CD4-positive, CD25-positive, alpha-beta regulatory T cell (primary cell): Measurements from ENCODE around the gene CCDC88C. TPM values are rescaled to one million over a fixed set of nuclear protein-coding genes. Genes with fewer than 3 reads are reported as not detected.

Source experiments
- ATAC-seq, 2 donors: fragments of 150-1000 bp; cut with Tn5 transposase; one replicate each; pipeline ENCODE4 v1.10.0; 2021; ENCODE audit warnings: low read depth in 2 of 2, moderate number of reproducible peaks in 2 of 2, moderate library complexity in 1 of 2
- DNase-seq, 3 donors: peaks; one replicate each; pipeline versions ENCODE4 v3.0.0 to v3.0.0-alpha.2; 2012 to 2022; ENCODE audit warnings: mixed read lengths in 1 of 3
- H3K27ac ChIP-seq: one replicate; pipeline ENCODE4 v1.7.0; 2013; ENCODE audit warnings: mild to moderate bottlenecking, low read length; ENCODE audit not compliant: insufficient read depth, poor library complexity, severe bottlenecking
- H3K27me3 ChIP-seq: one replicate; pipeline ENCODE4 v1.7.0; 2013; ENCODE audit warnings: low read length; ENCODE audit not compliant: control insufficient read depth, insufficient read depth
- H3K36me3 ChIP-seq: one replicate; pipeline ENCODE4 v1.7.0; 2013; ENCODE audit warnings: mild to moderate bottlenecking, low read length, moderate library complexity; ENCODE audit not compliant: control insufficient read depth, insufficient read depth
- H3K4me1 ChIP-seq: 2 replicates; pipeline ENCODE4 v1.7.0; 2013; ENCODE audit warnings: mild to moderate bottlenecking, low read length; ENCODE audit not compliant: insufficient read depth, control insufficient read depth, poor library complexity, severe bottlenecking
- H3K4me3 ChIP-seq: one replicate; pipeline ENCODE4 v1.7.0; 2013; ENCODE audit warnings: low read depth, mild to moderate bottlenecking, low read length, moderate library complexity
- H3K9me3 ChIP-seq, 2 experiments: 1 replicate in 1 of 2; 2 replicates in 1 of 2; pipeline ENCODE4 v1.7.0; 2013; ENCODE audit warnings: low read length in 2 of 2, mild to moderate bottlenecking in 1 of 2, moderate library complexity in 1 of 2; ENCODE audit not compliant: control insufficient read depth in 2 of 2
- H3K27ac Mint-ChIP-seq, 3 donors: one replicate each; pipeline ENCODE4 v1.8.0; 2020 to 2022; ENCODE audit warnings: mild to moderate bottlenecking in 3 of 3, mixed read lengths in 3 of 3, moderate library complexity in 2 of 3
- H3K27me3 Mint-ChIP-seq: one replicate; pipeline ENCODE4 v1.8.0; 2022; ENCODE audit warnings: mild to moderate bottlenecking, mixed read lengths
- H3K36me3 Mint-ChIP-seq: one replicate; pipeline ENCODE4 v1.8.0; 2020; ENCODE audit warnings: mixed read lengths
- H3K4me1 Mint-ChIP-seq, 4 donors: one replicate each; pipeline ENCODE4 v1.8.0; 2020 to 2022; ENCODE audit warnings: mixed read lengths in 4 of 4, mild to moderate bottlenecking in 1 of 4
- H3K4me3 Mint-ChIP-seq, 4 donors: one replicate each; pipeline ENCODE4 v1.8.0; 2020 to 2022; ENCODE audit warnings: mild to moderate bottlenecking in 4 of 4, mixed read lengths in 4 of 4, moderate library complexity in 3 of 4
- H3K9me3 Mint-ChIP-seq, 7 donors: one replicate each; pipeline ENCODE4 v1.8.0; 2020 to 2022; ENCODE audit warnings: mixed read lengths in 7 of 7, mild to moderate bottlenecking in 3 of 7, moderate library complexity in 2 of 7
- polyA plus RNA-seq, 4 donors: library from polyadenylated mRNA; unstranded; fragments of 300-500 nt; fragmentation: Illumina TruSeq; gene quantifications; one replicate each; pipeline ENCODE4 v1.2.3, GENCODE V29; 2021
- total RNA-seq: library from RNA; stranded (reverse); gene quantifications from one replicate; pipeline ENCODE4 v1.2.3, GENCODE V29; 2022

The CCDC88C gene
- total and polyA plus RNA-seq, 5 donors from 2014 or later = 25.9 to 466 (median 31.8) TPM

GRCh38 chr14:91258011-91258618, 159.5 kb downstream of the CCDC88C start:
- H3K36me3 Mint-ChIP-seq = peaks cover 3% of the 10 kb centered on the region
- Histone ChIP-seq H3K9me3 (no peaks in the 10 kb centered on the region), H3K27ac (no peak overlapping the region), H3K4me3 (no peak overlapping the region), H3K36me3 (no peaks in the 10 kb centered on the region), H3K4me1 (peaks cover 36% of the 10 kb centered on the region), H3K27me3 (no peaks in the 10 kb centered on the region)
- H3K27me3 Mint-ChIP-seq = peaks cover 2% of the 10 kb centered on the region
- H3K27ac Mint-ChIP-seq = peak overlapping the region; percentile 6 to 50 (median 23)
- no peaks in the 10 kb centered on the region for H3K9me3 Mint-ChIP-seq
- ATAC-seq (no peak), DNase-seq (no peak)
- H3K4me3 Mint-ChIP-seq = peak overlapping the region in 2 of 4 donors; percentile 44 to 82
- H3K4me1 Mint-ChIP-seq = peaks cover 15 to 61% (median 42%) of the 10 kb centered on the region in 4 donors

GRCh38 chr14:91257328-91258010, 160.2 kb downstream of the CCDC88C start:
- Histone ChIP-seq H3K27ac (no peak overlapping the region), H3K27me3 (no peaks in the 10 kb centered on the region), H3K36me3 (no peaks in the 10 kb centered on the region), H3K9me3 (no peaks in the 10 kb centered on the region), H3K4me1 (peaks cover 42% of the 10 kb centered on the region), H3K4me3 (no peak overlapping the region)
- ATAC-seq = peak in 1 of 2 donors; percentile 7
- no peak for DNase-seq
- Mint-ChIP-seq H3K27ac (peak overlapping the region in 2 of 3 donors; percentile 50 to 96), H3K4me3 (peak overlapping the region in 2 of 4 donors; percentile 44 to 82), H3K36me3 (peaks cover 3% of the 10 kb centered on the region), H3K27me3 (no peaks in the 10 kb centered on the region), H3K4me1 (peaks cover 15 to 66% (median 43%) of the 10 kb centered on the region in 4 donors), H3K9me3 (no peaks in the 10 kb centered on the region)

GRCh38 chr14:91256661-91257060, 161.0 kb downstream of the CCDC88C start:
- H3K4me3 Mint-ChIP-seq = peak overlapping the region in 1 of 4 donors; percentile 28
- H3K27me3 ChIP-seq = no peaks in the 10 kb centered on the region
- no peak overlapping the region for H3K4me3 ChIP-seq
- no peaks in the 10 kb centered on the region for H3K27me3 Mint-ChIP-seq
- no peaks in the 10 kb centered on the region for H3K9me3 Mint-ChIP-seq
- peaks cover 20 to 70% (median 47%) of the 10 kb centered on the region in 4 donors for H3K4me1 Mint-ChIP-seq
- H3K9me3 ChIP-seq = no peaks in the 10 kb centered on the region
- peaks cover 48% of the 10 kb centered on the region for H3K4me1 ChIP-seq
- no peak overlapping the region for H3K27ac ChIP-seq
- DNase-seq (no peak), ATAC-seq (no peak)
- peaks cover 6% of the 10 kb centered on the region for H3K36me3 Mint-ChIP-seq
- H3K27ac Mint-ChIP-seq = peak overlapping the region in 2 of 3 donors; percentile 89 to 91
- H3K36me3 ChIP-seq = no peaks in the 10 kb centered on the region

GRCh38 chr14:91255026-91255695, 162.5 kb downstream of the CCDC88C start:
- Histone ChIP-seq H3K27me3 (no peaks in the 10 kb centered on the region), H3K4me1 (peaks cover 60% of the 10 kb centered on the region), H3K27ac (peak overlapping the region; percentile 79), H3K36me3 (no peaks in the 10 kb centered on the region), H3K9me3 (no peaks in the 10 kb centered on the region), H3K4me3 (no peak overlapping the region)
- Mint-ChIP-seq H3K9me3 (no peaks in the 10 kb centered on the region), H3K4me3 (peak overlapping the region; percentile 44 to 96 (median 90)), H3K27me3 (no peaks in the 10 kb centered on the region), H3K36me3 (peaks cover 3% of the 10 kb centered on the region), H3K4me1 (peaks cover 26 to 76% (median 53%) of the 10 kb centered on the region in 4 donors), H3K27ac (peak overlapping the region; percentile 91 to 99 (median 93))
- no peak for ATAC-seq
- DNase-seq = no peak

GRCh38 chr14:91254461-91254860, 163.2 kb downstream of the CCDC88C start:
- peak overlapping the region; percentile 91 to 99 (median 93) for H3K27ac Mint-ChIP-seq

GRCh38 chr14:91253795-91254323, 163.8 kb downstream of the CCDC88C start:
- H3K27ac ChIP-seq = peak overlapping the region; percentile 79
- ATAC-seq (no peak), DNase-seq (no peak)
- H3K4me1 ChIP-seq = peaks cover 73% of the 10 kb centered on the region
- H3K27me3 Mint-ChIP-seq = no peaks in the 10 kb centered on the region
- no peaks in the 10 kb centered on the region for H3K9me3 ChIP-seq
- H3K4me1 Mint-ChIP-seq = peaks cover 28 to 85% (median 60%) of the 10 kb centered on the region in 4 donors
- peak overlapping the region; percentile 88 to 96 (median 91) for H3K4me3 Mint-ChIP-seq
- H3K27ac Mint-ChIP-seq = peak overlapping the region; percentile 91 to 99 (median 93)
- peaks cover 3% of the 10 kb centered on the region for H3K36me3 Mint-ChIP-seq
- H3K27me3 ChIP-seq = no peaks in the 10 kb centered on the region
- no peak overlapping the region for H3K4me3 ChIP-seq
- no peaks in the 10 kb centered on the region for H3K36me3 ChIP-seq
- no peaks in the 10 kb centered on the region for H3K9me3 Mint-ChIP-seq

More at GRCh38 chr14:91254461-91254860, 163.2 kb downstream of the CCDC88C start:
- Histone ChIP-seq H3K27me3 (no peaks in the 10 kb centered on the region), H3K36me3 (no peaks in the 10 kb centered on the region), H3K27ac (peak overlapping the region; percentile 79), H3K9me3 (no peaks in the 10 kb centered on the region), H3K4me3 (peak overlapping the region; percentile 31), H3K4me1 (peaks cover 67% of the 10 kb centered on the region)
- peaks cover 3% of the 10 kb centered on the region for H3K36me3 Mint-ChIP-seq
- DNase-seq (peak in 2 of 3 donors; percentile 47 to 83), ATAC-seq (peak; percentile 31 to 45)
- no peaks in the 10 kb centered on the region for H3K9me3 Mint-ChIP-seq
- H3K4me3 Mint-ChIP-seq = peak overlapping the region; percentile 88 to 96 (median 91)
- no peaks in the 10 kb centered on the region for H3K27me3 Mint-ChIP-seq
- peaks cover 28 to 83% (median 59%) of the 10 kb centered on the region in 4 donors for H3K4me1 Mint-ChIP-seq
